Cardiac muscle cell (in vitro differentiated cells and primary cell): ENCODE results near the gene TBL1XR1. TPM values are rescaled to one million over a fixed set of nuclear protein-coding genes. Genes with fewer than 3 reads are reported as not detected.

Source experiments
- DNase-seq, 2 donors: peaks; one replicate each; pipeline versions ENCODE4 v3.0.0 to v3.0.0-alpha.2; 2010 to 2017; ENCODE audit warnings: low read depth in 1 of 2, low spot score in 1 of 2
- H3K27ac ChIP-seq: fragments of 200-600 bp; sonication (generic); 2 replicates; pipeline ENCODE4 v1.5.1; 2016
- H3K27me3 ChIP-seq: fragments of 200-600 bp; sonication (generic); 2 replicates; pipeline ENCODE4 v1.6.0; 2016; ENCODE audit warnings: control low read depth
- H3K36me3 ChIP-seq: fragments of 200-600 bp; sonication (generic); 2 replicates; pipeline ENCODE4 v1.5.1; 2016; ENCODE audit warnings: control low read depth
- H3K4me1 ChIP-seq: fragments of 200-600 bp; sonication (generic); 2 replicates; pipeline ENCODE4 v1.8.1; 2017; ENCODE audit warnings: low read depth, mild to moderate bottlenecking, mixed run types
- H3K4me3 ChIP-seq: fragments of 200-600 bp; sonication (generic); 2 replicates; pipeline ENCODE4 v1.5.1; 2016; ENCODE audit warnings: mild to moderate bottlenecking
- H3K9me3 ChIP-seq: fragments of 200-600 bp; sonication (generic); 2 replicates; pipeline ENCODE4 v1.5.1; 2017; ENCODE audit warnings: low read depth, mild to moderate bottlenecking, control low read depth
- CTCF ChIP-seq: IDR thresholded peaks from 2 replicates; pipeline ENCODE4 v1.5.1; 2012; ENCODE audit warnings: low read depth, mild to moderate bottlenecking, low read length
- polyA plus RNA-seq: library from polyadenylated mRNA; unstranded; fragments of >200 nt; fragmentation: Nextera tagmentation; extraction: Ambion mirVana; gene quantifications from 2 replicates; pipeline ENCODE4 v1.2.1, GENCODE V29; 2016
- total RNA-seq: library from RNA; depleted of rRNA; stranded (reverse); fragments of >200 nt; gene quantifications from 2 replicates; pipeline ENCODE4 v1.2.3, GENCODE V29; 2016

The TBL1XR1 gene
- total and polyA plus RNA-seq, 2 experiments from 2014 or later, result 23.7 to 81.7 TPM

- H3K27ac ChIP-seq, result no peak overlapping the region
- no peak overlapping the region for H3K4me3 ChIP-seq
- DNase-seq, result no peak
- TF ChIP-seq CTCF, result no peak
- no peaks in the 10 kb centered on the region for H3K4me1 ChIP-seq
- no peaks in the 10 kb centered on the region for H3K27me3 ChIP-seq
- no peaks in the 10 kb centered on the region for H3K36me3 ChIP-seq
- H3K9me3 ChIP-seq, result no peaks in the 10 kb centered on the region
Measured at GRCh38 chr3:176992565-176992964, 204.7 kb downstream of the TBL1XR1 start.

GRCh38 chr3:176988795-176989194 is 208.5 kb downstream of the TBL1XR1 start:
- DNase-seq, result no peak
- Histone ChIP-seq H3K9me3 (no peaks in the 10 kb centered on the region), H3K4me3 (no peak overlapping the region), H3K27ac (no peak overlapping the region), H3K4me1 (no peaks in the 10 kb centered on the region), H3K36me3 (no peaks in the 10 kb centered on the region), H3K27me3 (no peaks in the 10 kb centered on the region)
- TF ChIP-seq CTCF, result no peak

GRCh38 chr3:176987901-176988650 is 209.2 kb downstream of the TBL1XR1 start:
- no peak overlapping the region for H3K27ac ChIP-seq
- no peak overlapping the region for H3K4me3 ChIP-seq
- H3K27me3 ChIP-seq, result no peaks in the 10 kb centered on the region
- H3K9me3 ChIP-seq, result no peaks in the 10 kb centered on the region
- no peaks in the 10 kb centered on the region for H3K36me3 ChIP-seq
- peak in 1 of 2 donors; percentile 90 for DNase-seq
- H3K4me1 ChIP-seq, result no peaks in the 10 kb centered on the region
- no peak for TF ChIP-seq CTCF

GRCh38 chr3:176978441-176978840 is 218.8 kb downstream of the TBL1XR1 start:
- no peak for TF ChIP-seq CTCF
- Histone ChIP-seq H3K27me3 (no peaks in the 10 kb centered on the region), H3K4me1 (no peaks in the 10 kb centered on the region), H3K4me3 (no peak overlapping the region), H3K27ac (no peak overlapping the region), H3K36me3 (no peaks in the 10 kb centered on the region), H3K9me3 (no peaks in the 10 kb centered on the region)
- DNase-seq, result no peak

GRCh38 chr3:176977331-176977730 is 220.0 kb downstream of the TBL1XR1 start:
- no peaks in the 10 kb centered on the region for H3K27me3 ChIP-seq
- H3K4me3 ChIP-seq, result no peak overlapping the region
- no peak overlapping the region for H3K27ac ChIP-seq
- no peaks in the 10 kb centered on the region for H3K36me3 ChIP-seq
- DNase-seq, result no peak
- no peaks in the 10 kb centered on the region for H3K4me1 ChIP-seq
- TF ChIP-seq CTCF, result no peak
- H3K9me3 ChIP-seq, result no peaks in the 10 kb centered on the region

GRCh38 chr3:176976586-176976985 is 220.7 kb downstream of the TBL1XR1 start:
- no peak for TF ChIP-seq CTCF
- no peak for DNase-seq
- no peaks in the 10 kb centered on the region for H3K9me3 ChIP-seq
- no peaks in the 10 kb centered on the region for H3K27me3 ChIP-seq
- H3K36me3 ChIP-seq, result no peaks in the 10 kb centered on the region
- H3K4me1 ChIP-seq, result no peaks in the 10 kb centered on the region
- no peak overlapping the region for H3K27ac ChIP-seq
- no peak overlapping the region for H3K4me3 ChIP-seq
